SU-DHL-6 (cell line): ENCODE measurements around the gene UTP11.

Source experiments
- H2AFZ ChIP-seq: fragments of 200-600 bp; sonication (generic); 2 replicates; pipeline ENCODE4 v1.6.1; 2014; ENCODE audit warnings: low read depth, mild to moderate bottlenecking, moderate library complexity, mixed read lengths, antibody characterized with exemption, low read length; ENCODE audit not compliant: severe bottlenecking
- H3F3A ChIP-seq: fragments of 200-600 bp; shearing (Covaris generic); 2 replicates; pipeline ENCODE4 v1.6.0; 2016; ENCODE audit warnings: antibody characterized with exemption, mild to moderate bottlenecking; ENCODE audit not compliant: insufficient read depth
- H3K27ac ChIP-seq: fragments of 200-600 bp; sonication (generic); 2 replicates; pipeline ENCODE4 v1.5.1; 2016; ENCODE audit warnings: low read depth, mild to moderate bottlenecking, low read length, moderate library complexity, mixed read lengths
- H3K27me3 ChIP-seq: fragments of 200-600 bp; sonication (generic), shearing (Covaris generic); 2 replicates; pipeline ENCODE4 v1.6.0; 2014; ENCODE audit warnings: mild to moderate bottlenecking, low read length
- H3K36me3 ChIP-seq: fragments of 200-600 bp; sonication (generic); 2 replicates; pipeline ENCODE4 v1.6.1; 2014; ENCODE audit warnings: mild to moderate bottlenecking, low read length, mixed read lengths
- H3K4me2 ChIP-seq: fragments of 300-600, 200-600 bp; shearing (Covaris generic), sonication (generic); 2 replicates; pipeline ENCODE4 v1.6.0; 2014; ENCODE audit warnings: low read length, low read depth, mild to moderate bottlenecking; ENCODE audit not compliant: poor library complexity, severe bottlenecking
- H3K4me3 ChIP-seq: fragments of 200-600 bp; sonication (generic); 2 replicates; pipeline ENCODE4 v1.5.1; 2014; ENCODE audit warnings: antibody characterized with exemption, low read length, mild to moderate bottlenecking, mixed read lengths; ENCODE audit not compliant: insufficient read depth, poor library complexity, severe bottlenecking
- H3K79me2 ChIP-seq: fragments of 200-600 bp; sonication (generic); 2 replicates; pipeline ENCODE4 v1.6.1; 2014; ENCODE audit warnings: mild to moderate bottlenecking, low read length, moderate library complexity; ENCODE audit not compliant: insufficient read depth
- H3K9ac ChIP-seq: fragments of 200-600 bp; sonication (generic); 2 replicates; pipeline ENCODE4 v1.7.0; 2014; ENCODE audit warnings: mild to moderate bottlenecking, low read length
- H3K9me2 ChIP-seq: fragments of 200-600 bp; sonication (generic); replicated peaks from 2 replicates; pipeline ENCODE4 v1.6.1; 2014; ENCODE audit warnings: low read length; ENCODE audit not compliant: insufficient read depth
- H3K9me3 ChIP-seq: fragments of 200-600 bp; sonication (generic); 2 replicates; pipeline ENCODE4 v1.6.1; 2014; ENCODE audit warnings: low read length, mixed read lengths; ENCODE audit not compliant: insufficient read depth
- H4K20me1 ChIP-seq: fragments of 200-600 bp; sonication (generic); 2 replicates; pipeline ENCODE4 v1.6.1; 2014; ENCODE audit warnings: low read depth, mild to moderate bottlenecking, antibody characterized with exemption, low read length, moderate library complexity, mixed read lengths
- EZH2phosphoT487 ChIP-seq: fragments of 200-600 bp; sonication (generic), shearing (Covaris generic); conservative IDR thresholded peaks from 2 replicates; pipeline ENCODE4 v1.6.1; 2018; ENCODE audit warnings: mild to moderate bottlenecking, antibody characterized with exemption, low read length, moderate library complexity, mixed read lengths
- TF ChIP-seq, protein P1 (sequence below): fragments of 200-600 bp; sonication (generic); IDR thresholded peaks from one replicate; pipeline ENCODE4 v1.5.1; 2017; ENCODE audit warnings: antibody characterized with exemption, mild to moderate bottlenecking, low read length, moderate library complexity; ENCODE audit not compliant: insufficient read depth, poor library complexity, severe bottlenecking

The UTP11 gene

DNA sequence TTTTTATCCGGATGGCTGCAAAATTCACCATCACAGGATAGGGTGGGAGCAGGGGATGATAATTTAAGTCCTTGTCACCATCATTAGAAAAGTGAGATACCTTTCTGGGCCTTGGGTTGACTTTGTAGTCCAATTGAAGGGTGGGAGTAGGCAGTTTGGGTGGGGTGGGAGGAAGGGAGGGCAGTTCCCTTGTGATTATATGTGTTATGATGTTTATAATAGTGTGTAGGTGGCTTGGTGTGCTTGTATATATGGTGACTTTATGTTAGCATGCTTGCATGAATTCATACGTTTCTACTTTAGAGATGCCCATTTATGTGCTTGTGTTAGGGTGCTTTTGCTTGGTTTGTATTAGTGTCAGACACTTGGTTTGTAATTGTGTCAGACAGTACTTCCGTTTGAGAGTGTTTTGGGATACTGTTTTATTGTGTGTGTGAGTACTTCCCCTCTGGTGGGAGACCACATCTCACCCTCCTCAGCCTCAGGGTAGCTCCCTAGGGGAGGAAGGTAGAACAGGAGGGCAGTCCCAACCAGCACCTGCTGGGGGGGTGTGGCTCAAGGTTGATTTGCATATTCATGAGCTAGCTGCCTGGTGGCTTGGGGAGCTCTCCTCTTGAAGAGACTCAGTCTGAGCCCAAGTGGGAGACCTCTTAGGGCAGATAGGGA, 40.3 kb downstream of the UTP11 start:
- TF ChIP-seq, protein P1, sequence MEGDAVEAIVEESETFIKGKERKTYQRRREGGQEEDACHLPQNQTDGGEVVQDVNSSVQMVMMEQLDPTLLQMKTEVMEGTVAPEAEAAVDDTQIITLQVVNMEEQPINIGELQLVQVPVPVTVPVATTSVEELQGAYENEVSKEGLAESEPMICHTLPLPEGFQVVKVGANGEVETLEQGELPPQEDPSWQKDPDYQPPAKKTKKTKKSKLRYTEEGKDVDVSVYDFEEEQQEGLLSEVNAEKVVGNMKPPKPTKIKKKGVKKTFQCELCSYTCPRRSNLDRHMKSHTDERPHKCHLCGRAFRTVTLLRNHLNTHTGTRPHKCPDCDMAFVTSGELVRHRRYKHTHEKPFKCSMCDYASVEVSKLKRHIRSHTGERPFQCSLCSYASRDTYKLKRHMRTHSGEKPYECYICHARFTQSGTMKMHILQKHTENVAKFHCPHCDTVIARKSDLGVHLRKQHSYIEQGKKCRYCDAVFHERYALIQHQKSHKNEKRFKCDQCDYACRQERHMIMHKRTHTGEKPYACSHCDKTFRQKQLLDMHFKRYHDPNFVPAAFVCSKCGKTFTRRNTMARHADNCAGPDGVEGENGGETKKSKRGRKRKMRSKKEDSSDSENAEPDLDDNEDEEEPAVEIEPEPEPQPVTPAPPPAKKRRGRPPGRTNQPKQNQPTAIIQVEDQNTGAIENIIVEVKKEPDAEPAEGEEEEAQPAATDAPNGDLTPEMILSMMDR, result no peak
- TF ChIP-seq EZH2phosphoT487, result no peak
- Histone ChIP-seq H4K20me1 (no peaks in the 10 kb centered on the region), H3K9me3 (no peaks in the 10 kb centered on the region), H3K79me2 (no peaks in the 10 kb centered on the region), H3K9me2 (no peaks in the 10 kb centered on the region), H3K27me3 (no peaks in the 10 kb centered on the region), H3F3A (no peaks in the 10 kb centered on the region), H3K36me3 (no peaks in the 10 kb centered on the region), H2AFZ (no peak overlapping the region), H3K4me2 (peak overlapping the region; percentile 33), H3K9ac (no peak overlapping the region; the same call in 1 of the 2 replicates), H3K27ac (peak overlapping the region; percentile 73), H3K4me3 (no peak overlapping the region)

DNA sequence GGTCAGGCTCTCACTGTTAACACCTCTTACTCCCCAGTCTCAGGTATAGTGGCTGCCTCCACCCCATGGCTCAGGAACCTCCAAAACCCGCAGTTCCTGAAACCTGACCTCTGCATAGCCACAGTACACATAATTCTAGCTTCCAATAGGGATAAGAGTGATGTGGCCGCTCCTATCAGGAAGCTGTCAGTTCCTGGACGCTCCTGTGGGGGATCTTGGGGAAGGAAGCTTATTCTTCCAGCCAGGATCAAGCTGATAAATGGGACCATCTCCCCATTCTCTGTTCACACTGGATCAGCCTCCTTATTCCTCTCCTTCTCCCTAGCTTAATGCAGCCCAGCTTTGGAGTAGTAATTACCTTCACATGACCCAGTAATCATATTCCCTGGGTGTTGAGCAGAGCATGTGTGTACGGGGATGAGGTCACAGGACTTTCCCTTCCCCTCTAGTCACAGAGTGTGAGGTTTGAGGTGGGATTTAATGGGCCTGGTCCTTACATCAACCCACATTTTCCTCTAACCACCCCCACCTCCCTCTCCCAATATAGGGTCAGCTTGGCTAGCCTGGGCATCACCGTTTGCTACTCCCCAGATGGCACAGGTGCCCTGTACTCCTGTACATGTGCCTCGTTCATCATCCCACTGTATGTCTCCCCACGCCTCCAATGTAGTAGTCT, 41.0 kb downstream of the UTP11 start:
- H3K4me2 ChIP-seq, result no peak overlapping the region
- H3K9me2 ChIP-seq, result no peaks in the 10 kb centered on the region
- no peak for TF ChIP-seq EZH2phosphoT487
- TF ChIP-seq, protein P1, result no peak
- H3K9ac ChIP-seq, result no peak overlapping the region; the same call in 1 of the 2 replicates
- H3F3A ChIP-seq, result no peaks in the 10 kb centered on the region
- H4K20me1 ChIP-seq, result no peaks in the 10 kb centered on the region
- no peaks in the 10 kb centered on the region for H3K9me3 ChIP-seq
- 0 out of 2 replicates have a peak overlapping the region, but pooled peaks have one; percentile 26 for H3K27ac ChIP-seq
- H3K27me3 ChIP-seq, result no peaks in the 10 kb centered on the region
- H2AFZ ChIP-seq, result no peak overlapping the region
- no peak overlapping the region for H3K4me3 ChIP-seq
- H3K79me2 ChIP-seq, result no peaks in the 10 kb centered on the region
- no peaks in the 10 kb centered on the region for H3K36me3 ChIP-seq

DNA sequence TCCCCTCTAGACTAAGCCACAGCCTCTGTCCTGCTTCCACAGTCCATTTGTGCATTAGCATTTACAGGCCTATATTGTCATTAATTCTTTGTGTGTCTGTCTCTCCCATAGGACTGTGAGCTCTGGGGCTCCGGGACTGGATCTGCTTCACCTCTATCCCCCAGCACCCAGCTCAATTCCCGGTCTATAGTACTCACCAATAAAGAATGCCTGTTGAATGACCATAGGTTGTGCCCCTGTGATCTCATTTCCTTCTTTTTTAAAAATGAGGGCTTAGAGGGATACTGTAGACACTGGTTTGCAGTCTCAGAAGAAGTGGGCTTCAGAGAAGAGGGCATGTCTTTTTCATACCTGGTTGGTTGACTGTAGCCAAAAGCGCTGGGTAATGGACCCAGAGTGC, 42.9 kb downstream of the UTP11 start:
- no peaks in the 10 kb centered on the region for H3K9me3 ChIP-seq
- no peaks in the 10 kb centered on the region for H4K20me1 ChIP-seq
- no peaks in the 10 kb centered on the region for H3K9me2 ChIP-seq
- TF ChIP-seq EZH2phosphoT487, result no peak
- TF ChIP-seq, protein P1, result no peak
- H3K79me2 ChIP-seq, result no peaks in the 10 kb centered on the region
- H3K4me3 ChIP-seq, result no peak overlapping the region
- H3K9ac ChIP-seq, result no peak overlapping the region
- no peaks in the 10 kb centered on the region for H3K27me3 ChIP-seq
- no peak overlapping the region for H2AFZ ChIP-seq
- H3K36me3 ChIP-seq, result no peaks in the 10 kb centered on the region
- no peak overlapping the region for H3K27ac ChIP-seq
- H3F3A ChIP-seq, result no peaks in the 10 kb centered on the region
- no peak overlapping the region for H3K4me2 ChIP-seq
